ENCODE data around the gene MYL3.

MYL3 gene

GRCh38 chr3:46899151-46900006 is 36.1 kb upstream of the MYL3 start:
- DNase-seq, result no peak

- peak; percentile 28 for DNase-seq
These were observed 35.3 kb upstream of the MYL3 start for GRCh38 chr3:46898321-46899150.

GRCh38 chr3:46897829-46898320 is 34.6 kb upstream of the MYL3 start:
- DNase-seq, result no peak

GRCh38 chr3:46897031-46897430 is 33.8 kb upstream of the MYL3 start:
- DNase-seq, result no peak

GRCh38 chr3:46896386-46896785 is 33.1 kb upstream of the MYL3 start:
- DNase-seq, result no peak

GRCh38 chr3:46895761-46896160 is 32.5 kb upstream of the MYL3 start:
- no peak for DNase-seq

GRCh38 chr3:46895204-46895660 is 32.0 kb upstream of the MYL3 start:
- peak; percentile 85 for DNase-seq

- DNase-seq, result no peak
These were observed 31.0 kb upstream of the MYL3 start for GRCh38 chr3:46894256-46894655.

GRCh38 chr3:46893763-46894162 is 30.5 kb upstream of the MYL3 start:
- no peak for DNase-seq

- no peak for DNase-seq
These were observed 30.0 kb upstream of the MYL3 start for GRCh38 chr3:46893146-46893748.

- no peak for DNase-seq
These were observed 29.3 kb upstream of the MYL3 start for GRCh38 chr3:46892285-46893145.

- no peak for DNase-seq
These were observed 27.9 kb upstream of the MYL3 start for GRCh38 chr3:46891132-46891531.

- DNase-seq, result no peak
These were observed 26.9 kb upstream of the MYL3 start for GRCh38 chr3:46890132-46890531.

GRCh38 chr3:46889381-46890110 is 26.3 kb upstream of the MYL3 start:
- no peak for DNase-seq

GRCh38 chr3:46888705-46889104 is 25.5 kb upstream of the MYL3 start:
- no peak for DNase-seq

GRCh38 chr3:46887980-46888494 is 24.8 kb upstream of the MYL3 start:
- DNase-seq, result no peak

GRCh38 chr3:46885612-46886011 is 22.4 kb upstream of the MYL3 start:
- DNase-seq, result no peak

- peak; percentile 20 for DNase-seq
These were observed 21.7 kb upstream of the MYL3 start for GRCh38 chr3:46884929-46885328.

- no peak for DNase-seq
These were observed 21.2 kb upstream of the MYL3 start for GRCh38 chr3:46884427-46884826.

GRCh38 chr3:46883830-46884185 is 20.6 kb upstream of the MYL3 start:
- DNase-seq, result no peak

GRCh38 chr3:46883054-46883829 is 20.0 kb upstream of the MYL3 start:
- DNase-seq, result peak; percentile 23

Measured in activated CD4-positive, alpha-beta T cell treated with anti-CD3 and anti-CD28 coated beads for 48 hours (primary cell).